HG03025 (cell line): ENCODE data around the gene LUC7L2.
"Not testable (repeated sequence)": the region's sequence is repeated elsewhere in the genome, so short reads cannot be mapped to it uniquely, and the experiment has no call there.

Experiments
- ATAC-seq: cut with Tn5 transposase; IDR thresholded peaks from one replicate; pipeline ENCODE4 v1.9.1; 2021; ENCODE audit warnings: mild to moderate bottlenecking, moderate library complexity; ENCODE audit not compliant: unreplicated experiment, low FRiP score

Gene LUC7L2

DNA sequence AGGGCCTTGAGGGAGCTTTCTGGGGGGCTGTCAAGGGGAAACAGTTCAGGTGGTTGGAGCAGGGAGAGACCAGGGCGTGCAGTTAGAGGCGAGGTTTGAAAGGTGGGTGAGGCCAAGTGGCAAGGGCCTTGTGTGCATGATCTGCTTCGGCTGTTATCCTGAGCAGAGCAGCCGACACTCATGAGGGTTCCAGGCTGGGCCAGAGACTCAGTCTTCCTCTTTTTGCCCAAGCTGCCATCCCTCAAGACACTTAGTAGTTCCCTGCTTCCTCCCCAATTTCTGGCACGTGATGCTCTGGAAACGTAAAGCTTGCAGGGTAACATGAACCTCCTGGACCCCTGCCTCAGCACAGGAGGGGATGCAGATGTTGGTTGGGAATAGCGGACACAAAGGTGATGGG, 79.7 kb downstream of the LUC7L2 start:
- no peak for ATAC-seq

DNA sequence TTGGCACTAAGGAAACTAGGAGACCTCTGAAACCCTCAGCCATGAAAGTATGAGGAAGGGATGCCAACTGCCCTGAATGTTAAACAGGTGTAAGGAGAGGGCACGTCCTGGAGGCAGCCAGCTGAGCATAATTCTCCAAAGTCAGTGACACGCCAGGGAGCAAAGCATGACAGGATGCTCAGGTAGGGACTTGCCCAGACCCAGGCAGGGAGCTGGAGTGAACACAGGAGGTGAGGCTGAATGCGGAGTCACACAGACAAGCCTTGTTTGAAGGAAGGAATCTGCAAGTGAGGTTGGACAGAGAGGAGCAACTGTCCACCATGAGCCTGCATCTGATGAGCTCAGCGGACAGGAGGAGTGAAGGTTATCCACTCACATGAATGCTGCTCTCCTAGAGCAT, 82.3 kb downstream of the LUC7L2 start:
- ATAC-seq = no peak

GRCh38 chr7:139446051-139446890, 86.6 kb downstream of the LUC7L2 start:
- ATAC-seq = no peak

DNA sequence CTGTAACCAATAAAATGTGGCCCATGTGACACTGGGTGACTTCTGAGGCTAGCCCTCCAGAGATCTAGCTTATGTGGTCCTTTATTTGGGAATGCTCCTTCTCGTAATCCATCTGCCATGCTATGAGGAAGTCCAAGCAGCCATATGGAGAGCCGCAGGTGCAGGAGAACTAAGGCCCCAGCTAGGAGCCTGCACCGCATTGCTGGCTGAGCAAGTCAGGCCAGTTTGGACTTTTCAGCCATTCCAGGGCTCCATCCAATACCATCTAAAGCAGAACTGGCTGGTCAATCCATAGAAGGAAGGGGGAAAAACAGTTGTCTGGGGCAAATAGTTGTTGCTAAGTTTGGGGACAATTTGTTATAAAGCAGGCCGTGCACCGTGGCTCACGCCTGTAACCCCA, 91.2 kb downstream of the LUC7L2 start:
- ATAC-seq = no peak

DNA sequence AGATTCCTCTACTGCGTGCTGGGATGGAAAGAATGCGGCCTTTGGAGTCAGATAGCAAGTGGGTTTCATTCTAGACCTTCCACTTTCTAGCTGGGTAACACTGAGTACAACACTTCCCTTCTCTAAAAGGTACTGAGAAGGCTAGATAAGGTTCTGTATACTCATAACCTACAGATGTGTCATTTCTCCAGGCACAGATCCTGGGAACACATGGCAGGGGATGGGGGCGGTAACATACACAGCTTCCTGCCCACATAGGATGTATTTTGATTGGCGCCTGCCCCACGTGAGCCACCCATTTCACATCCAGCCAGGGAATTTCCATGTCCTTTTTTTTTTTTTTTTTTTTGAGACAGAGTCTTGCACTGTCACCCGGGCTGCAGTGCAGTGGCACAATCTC, 91.9 kb downstream of the LUC7L2 start:
- no peak for ATAC-seq

GRCh38 chr7:139452958-139453672, 93.4 kb downstream of the LUC7L2 start:
- no peak for ATAC-seq

DNA sequence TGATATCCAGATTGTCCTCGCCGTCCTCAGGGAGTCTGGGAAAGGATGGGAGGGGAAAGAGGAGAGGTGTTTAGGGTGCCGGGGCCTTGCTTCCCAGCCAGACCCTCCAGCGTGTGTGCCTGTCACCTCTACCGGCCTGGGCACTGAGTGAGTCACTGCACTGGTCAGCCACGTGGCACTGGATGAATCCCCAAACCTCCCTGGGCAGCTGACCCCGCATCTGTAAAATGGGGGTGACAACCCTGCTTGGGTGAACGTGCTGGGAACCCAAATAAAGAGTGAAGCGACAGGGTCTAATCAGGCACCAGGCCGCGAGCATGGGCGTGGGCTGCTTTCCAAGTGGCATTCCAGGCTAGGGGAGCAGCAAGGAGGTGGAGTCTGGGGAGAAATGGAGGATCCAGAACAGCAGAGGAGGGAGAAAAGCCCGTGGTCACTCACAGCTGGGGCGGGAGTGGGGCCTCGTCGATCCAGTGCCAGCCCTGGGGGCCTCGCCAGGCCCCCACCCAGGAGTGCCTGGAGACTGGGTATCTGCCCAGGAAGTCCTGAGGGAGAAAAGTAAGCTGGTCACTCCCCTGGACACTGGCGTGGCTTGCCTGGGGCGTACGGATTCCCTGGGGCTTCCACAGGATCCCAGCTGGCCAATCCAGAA, 94.1 kb downstream of the LUC7L2 start:
- ATAC-seq = no peak

DNA sequence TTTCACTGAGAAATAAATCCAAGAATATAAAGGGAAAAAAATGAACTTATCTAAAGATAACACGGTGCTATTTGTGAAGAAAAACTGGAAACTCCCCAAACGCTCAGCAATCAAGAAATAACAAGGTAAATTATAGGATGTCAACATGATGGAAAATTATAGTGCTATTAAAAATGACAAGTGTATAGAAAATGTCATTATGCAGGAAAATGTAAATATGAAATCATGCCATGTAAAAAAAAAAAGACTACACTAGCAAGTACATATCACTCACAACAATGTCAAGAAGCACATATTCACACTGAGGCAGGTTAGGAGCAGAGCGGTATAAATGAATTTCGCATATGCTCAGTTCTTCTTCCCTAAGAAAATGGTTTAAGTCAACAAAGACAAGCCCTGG, 96.1 kb downstream of the LUC7L2 start:
- ATAC-seq = no peak

DNA sequence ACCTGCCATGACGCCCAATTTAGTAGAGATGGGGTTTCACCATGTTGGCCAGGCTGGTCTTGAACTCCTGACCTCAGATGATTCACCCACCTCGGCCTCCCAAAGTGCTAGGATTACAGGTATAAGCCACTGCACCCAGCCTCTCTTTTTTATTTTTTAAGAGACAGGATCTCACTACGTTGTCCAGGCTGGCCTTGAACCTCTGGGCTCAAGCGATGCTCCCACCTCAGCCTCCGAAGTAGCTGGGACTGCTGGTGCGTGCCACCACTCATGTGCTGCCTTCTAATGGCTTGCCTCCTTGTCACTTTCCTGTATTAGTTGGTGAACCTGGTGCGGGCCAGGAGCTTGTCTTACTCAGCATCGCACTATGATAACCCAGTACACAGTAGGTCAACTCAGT, 96.8 kb downstream of the LUC7L2 start:
- ATAC-seq = no peak

GRCh38 chr7:139457153-139457946, 97.7 kb downstream of the LUC7L2 start:
- no peak for ATAC-seq

GRCh38 chr7:139463421-139463820, 103.7 kb downstream of the LUC7L2 start:
- ATAC-seq = not testable (repeated sequence)

DNA sequence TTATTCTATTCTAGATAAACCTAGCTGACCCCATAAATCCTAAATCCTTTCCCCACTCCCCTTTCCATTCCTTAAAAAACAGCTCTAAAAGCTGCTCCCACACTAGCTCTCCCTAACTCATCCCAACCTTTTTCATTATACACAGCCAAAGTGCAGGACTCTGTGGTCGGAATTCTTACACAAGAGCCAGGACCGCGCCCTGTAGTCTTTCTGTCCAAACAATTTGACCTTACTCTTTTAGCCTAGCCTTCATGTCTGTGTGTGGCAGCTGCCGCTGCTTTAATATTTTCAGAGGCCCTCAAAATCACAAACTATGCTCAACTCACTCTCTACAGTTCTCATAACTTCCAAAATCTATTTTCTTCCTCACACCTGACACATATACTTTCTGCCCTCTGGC, 104.8 kb downstream of the LUC7L2 start:
- not testable (repeated sequence) for ATAC-seq

DNA sequence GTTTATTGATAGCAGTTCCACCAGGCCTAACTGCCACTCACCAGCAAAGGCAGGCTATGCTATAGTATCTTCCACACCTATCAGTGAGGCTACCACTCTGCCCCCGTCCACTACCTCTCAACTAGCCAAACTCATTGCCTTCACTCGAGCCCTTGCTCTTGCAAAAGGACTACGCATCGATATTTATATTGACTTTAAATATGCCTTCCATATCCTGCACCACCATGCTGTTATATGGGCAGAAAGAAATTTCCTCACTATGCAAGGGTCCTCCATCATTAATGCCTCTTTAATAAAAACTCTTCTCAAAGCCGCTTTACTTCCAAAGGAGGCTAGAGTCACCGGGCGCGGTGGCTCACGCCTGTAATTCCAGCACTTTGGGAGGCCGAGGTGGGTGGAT, 105.4 kb downstream of the LUC7L2 start:
- ATAC-seq = not testable (repeated sequence)

DNA sequence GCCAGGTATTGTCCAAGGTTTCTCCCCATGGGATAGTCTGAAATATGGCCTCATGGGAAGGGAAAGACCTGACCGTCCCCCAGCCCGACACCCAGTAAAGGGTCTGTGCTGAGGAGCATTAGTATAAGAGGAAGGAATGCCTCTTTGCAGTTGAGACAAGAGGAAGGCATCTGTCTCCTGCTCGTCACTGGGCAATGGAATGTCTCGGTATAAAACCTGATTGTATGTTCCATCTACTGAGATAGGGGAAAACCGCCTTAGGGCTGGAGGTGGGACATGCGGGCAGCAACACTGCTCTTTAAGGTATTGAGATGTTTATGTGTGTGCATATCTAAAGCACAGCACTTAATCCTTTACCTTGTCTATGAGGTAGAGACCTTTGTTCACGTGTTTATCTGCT, 108.0 kb downstream of the LUC7L2 start:
- ATAC-seq = not testable (repeated sequence)

DNA sequence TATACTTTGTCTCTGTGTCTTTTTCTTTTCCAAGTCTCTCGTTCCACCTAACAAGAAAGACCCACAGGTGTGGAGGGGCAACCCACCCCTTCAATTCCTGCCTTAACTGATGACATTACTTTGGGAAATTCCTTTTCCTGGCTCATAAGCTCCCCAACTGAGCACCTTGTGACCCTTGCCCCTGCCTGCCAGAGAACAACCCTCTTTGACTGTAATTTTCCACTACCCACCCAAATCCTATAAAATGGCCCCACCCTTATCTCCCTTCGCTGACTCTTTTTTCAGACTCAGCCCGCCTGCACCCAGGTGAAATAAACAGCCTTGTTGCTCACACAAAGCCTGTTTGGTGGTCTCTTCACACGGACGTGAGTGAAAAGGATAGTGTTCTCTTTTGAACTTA, 108.6 kb downstream of the LUC7L2 start:
- not testable (repeated sequence) for ATAC-seq

DNA sequence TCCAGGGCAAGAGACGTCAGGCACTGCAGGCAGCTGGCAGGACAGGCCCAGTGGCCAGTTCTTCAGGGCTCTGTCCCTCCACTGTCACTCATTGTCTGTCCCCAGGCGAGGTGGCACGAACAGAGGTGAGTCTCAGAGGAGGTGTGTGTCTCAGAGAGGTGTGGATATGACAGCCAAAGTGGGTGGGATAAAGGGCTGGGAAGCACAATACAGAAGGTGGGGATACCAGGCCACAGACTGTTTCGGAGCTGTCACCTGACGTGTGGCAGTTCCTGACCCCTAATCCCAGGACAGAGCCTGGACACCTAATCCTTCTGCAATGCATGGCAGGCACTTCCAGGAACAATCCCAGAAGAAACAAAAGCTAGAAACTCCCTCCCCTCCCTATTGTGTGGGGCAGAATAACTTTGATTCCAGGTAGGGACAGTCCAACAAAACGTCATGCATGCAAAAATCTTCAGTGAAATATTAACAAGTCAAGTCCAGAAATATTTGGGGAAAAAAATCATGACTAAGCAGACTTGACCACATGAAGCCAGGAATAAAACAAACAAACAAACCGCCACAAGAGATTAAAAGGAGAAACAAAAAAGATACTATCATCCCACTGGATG, 112.2 kb downstream of the LUC7L2 start:
- no peak for ATAC-seq
